Colonic mucosa (tissue), 4 donors: ENCODE measurements around the gene PLSCR1. TPM values are rescaled to one million over a fixed set of nuclear protein-coding genes. Genes with fewer than 3 reads are reported as not detected.
"Not testable (repeated sequence)": the region's sequence is repeated elsewhere in the genome, so short reads cannot be mapped to it uniquely, and the experiment has no call there.

Experiments used
- DNase-seq: peaks from one replicate; pipeline ENCODE4 v3.0.0-alpha.2; 2020
- H3K27ac ChIP-seq: fragments of 200-600 bp; one replicate; pipeline ENCODE4 v1.8.0; 2021
- H3K27me3 ChIP-seq: fragments of 200-600 bp; one replicate; pipeline ENCODE4 v1.8.0; 2021
- H3K36me3 ChIP-seq: fragments of 200-600 bp; one replicate; pipeline ENCODE4 v1.8.0; 2021
- H3K4me1 ChIP-seq: fragments of 200-600 bp; one replicate; pipeline ENCODE4 v1.8.0; 2021; ENCODE audit warnings: mild to moderate bottlenecking
- H3K4me3 ChIP-seq: fragments of 200-600 bp; one replicate; pipeline ENCODE4 v1.8.0; 2021
- H3K9ac ChIP-seq, 2 donors: one replicate each; pipeline ENCODE4 v1.7.0; 2013; ENCODE audit warnings: control low read depth in 2 of 2, low read depth in 2 of 2, low read length in 2 of 2
- H3K9me3 ChIP-seq: fragments of 200-600 bp; one replicate; pipeline ENCODE4 v1.8.0; 2021
- intact Hi-C: fragments of 100-400 bp; cut with DNase I; formaldehyde crosslinking; loops from one replicate; pipeline ENCODE4 v1.14.1; 2022
- total RNA-seq, 2 donors: library from RNA; stranded (reverse); fragmentation: NEBNext Ultra II Directional in 1 of 2; extraction: Animal tissue kit (Norgen Biotek cat#: 25700) in 1 of 2; gene quantifications; one replicate each; pipeline ENCODE4 v1.2.1, GENCODE V29; 2021
- TF ChIP-seq, protein P1 (sequence below): fragments of 200-600 bp; IDR thresholded peaks from one replicate; pipeline ENCODE4 v1.8.0; 2022; ENCODE audit warnings: antibody characterized with exemption, mild to moderate bottlenecking
- donor health status: healthy.
- donor health status: DM: no; HTN: no; CAD: no.
- donor health status: DM: no; HTN: no; CAD: no.

PLSCR1 gene
- total RNA-seq, 2 donors from 2014 or later: 99.0 to 180 TPM

DNA sequence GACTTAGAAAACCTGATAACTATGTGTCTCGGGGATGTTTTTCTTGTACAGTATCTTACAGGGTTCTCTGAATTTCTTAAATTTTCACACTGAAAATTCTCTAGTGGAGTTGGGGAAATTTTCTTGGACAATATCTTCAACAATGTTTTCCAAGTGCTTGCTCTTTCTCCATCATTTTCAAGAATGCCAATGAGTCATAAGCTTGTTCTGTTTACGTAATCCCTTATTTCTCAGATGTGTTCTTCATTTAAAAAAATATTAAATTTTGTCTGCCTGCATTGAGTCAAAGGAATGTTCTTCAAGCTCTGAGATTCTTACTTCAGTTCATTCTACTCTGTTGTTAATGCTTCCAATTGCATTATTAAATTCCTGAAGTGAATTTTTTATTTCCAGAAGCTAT, 53.1 kb downstream of the PLSCR1 start:
- no peak overlapping the region for H3K27ac ChIP-seq
- H3K36me3 ChIP-seq: no peaks in the 10 kb centered on the region
- no peak overlapping the region for H3K4me3 ChIP-seq
- no peaks in the 10 kb centered on the region for H3K9me3 ChIP-seq
- no peaks in the 10 kb centered on the region for H3K4me1 ChIP-seq
- H3K27me3 ChIP-seq: no peaks in the 10 kb centered on the region
- intact Hi-C loops: no loop called here
- no peak for DNase-seq
- H3K9ac ChIP-seq: no peak overlapping the region
- TF ChIP-seq, protein P1, sequence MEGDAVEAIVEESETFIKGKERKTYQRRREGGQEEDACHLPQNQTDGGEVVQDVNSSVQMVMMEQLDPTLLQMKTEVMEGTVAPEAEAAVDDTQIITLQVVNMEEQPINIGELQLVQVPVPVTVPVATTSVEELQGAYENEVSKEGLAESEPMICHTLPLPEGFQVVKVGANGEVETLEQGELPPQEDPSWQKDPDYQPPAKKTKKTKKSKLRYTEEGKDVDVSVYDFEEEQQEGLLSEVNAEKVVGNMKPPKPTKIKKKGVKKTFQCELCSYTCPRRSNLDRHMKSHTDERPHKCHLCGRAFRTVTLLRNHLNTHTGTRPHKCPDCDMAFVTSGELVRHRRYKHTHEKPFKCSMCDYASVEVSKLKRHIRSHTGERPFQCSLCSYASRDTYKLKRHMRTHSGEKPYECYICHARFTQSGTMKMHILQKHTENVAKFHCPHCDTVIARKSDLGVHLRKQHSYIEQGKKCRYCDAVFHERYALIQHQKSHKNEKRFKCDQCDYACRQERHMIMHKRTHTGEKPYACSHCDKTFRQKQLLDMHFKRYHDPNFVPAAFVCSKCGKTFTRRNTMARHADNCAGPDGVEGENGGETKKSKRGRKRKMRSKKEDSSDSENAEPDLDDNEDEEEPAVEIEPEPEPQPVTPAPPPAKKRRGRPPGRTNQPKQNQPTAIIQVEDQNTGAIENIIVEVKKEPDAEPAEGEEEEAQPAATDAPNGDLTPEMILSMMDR: no peak

DNA sequence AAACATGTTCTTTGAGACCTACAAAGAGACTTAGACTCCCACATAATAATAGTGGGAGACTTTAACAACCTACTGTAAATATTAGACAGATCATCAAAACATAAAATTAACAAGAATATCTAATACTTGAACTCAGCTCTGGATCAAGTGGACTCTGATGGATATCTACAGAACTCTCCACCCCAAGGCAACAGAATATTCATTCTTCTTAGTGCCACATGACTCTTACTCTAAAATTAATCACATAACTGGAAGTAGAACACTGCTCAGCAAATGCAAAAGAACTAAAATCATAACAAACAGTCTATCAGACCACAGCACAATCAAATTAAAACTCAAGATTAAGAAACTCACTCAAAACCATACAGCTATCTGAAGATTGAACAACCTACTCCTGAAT, 59.1 kb downstream of the PLSCR1 start:
- Histone ChIP-seq H3K36me3 (no peaks in the 10 kb centered on the region), H3K27ac (no peak overlapping the region), H3K4me1 (no peaks in the 10 kb centered on the region), H3K9ac (no peak overlapping the region), H3K27me3 (no peaks in the 10 kb centered on the region), H3K4me3 (no peak overlapping the region), H3K9me3 (no peaks in the 10 kb centered on the region)
- DNase-seq: no peak
- TF ChIP-seq, protein P1: no peak
- intact Hi-C loops: no loop called here

- intact Hi-C loops: no loop called here
- no peaks in the 10 kb centered on the region for H3K4me1 ChIP-seq
- H3K27ac ChIP-seq: no peak overlapping the region
- H3K36me3 ChIP-seq: no peaks in the 10 kb centered on the region
- H3K9ac ChIP-seq: no peak overlapping the region
- TF ChIP-seq, protein P1: no peak
- H3K9me3 ChIP-seq: no peaks in the 10 kb centered on the region
- no peak overlapping the region for H3K4me3 ChIP-seq
- no peak for DNase-seq
- no peaks in the 10 kb centered on the region for H3K27me3 ChIP-seq
Measured at GRCh38 chr3:146476094-146476740, 68.2 kb downstream of the PLSCR1 start.

DNA sequence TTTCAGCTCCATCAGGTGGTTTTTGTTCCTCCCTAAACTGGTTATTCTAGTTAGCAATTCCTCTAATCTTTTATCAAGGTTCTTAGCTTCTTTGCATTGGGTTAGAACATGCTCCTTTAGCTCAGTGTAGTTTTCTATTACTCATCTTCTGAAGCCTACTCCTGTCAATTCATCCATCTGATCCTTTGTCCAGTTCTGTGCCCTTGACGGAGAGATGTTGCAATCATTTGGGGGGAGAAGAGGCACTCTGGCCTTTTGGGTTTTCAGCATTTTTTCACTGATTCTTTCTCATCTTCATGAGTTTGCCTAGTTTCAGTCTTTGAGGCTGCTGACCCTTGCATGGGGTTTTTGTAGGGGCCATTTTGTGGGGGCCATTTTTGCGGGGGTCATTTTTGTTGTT, 69.4 kb downstream of the PLSCR1 start:
- H3K9ac ChIP-seq, H3K9me3 ChIP-seq, H3K4me3 ChIP-seq, H3K36me3 ChIP-seq, H3K27ac ChIP-seq, H3K27me3 ChIP-seq, DNase-seq, H3K4me1 ChIP-seq, intact Hi-C loops: not testable (repeated sequence)

DNA sequence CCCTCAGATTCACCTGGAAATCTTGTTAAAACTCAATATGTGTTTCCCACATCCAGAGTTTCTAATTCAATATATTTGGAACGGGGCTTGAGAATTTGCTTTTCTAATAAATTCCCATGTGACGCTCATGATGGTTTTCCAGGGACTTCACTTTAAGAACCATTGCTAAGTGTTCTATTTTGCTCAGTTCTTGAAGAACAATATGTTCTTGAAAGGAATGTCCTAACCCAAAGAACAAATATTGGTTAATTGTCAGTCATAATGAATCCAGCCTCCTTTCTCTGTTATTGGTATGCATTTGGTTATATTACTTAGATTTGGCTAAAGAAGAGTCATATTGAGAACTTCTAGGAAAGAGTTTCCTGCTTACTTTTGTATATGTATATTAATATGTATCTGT, 70.7 kb downstream of the PLSCR1 start:
- Histone ChIP-seq H3K4me3 (no peak overlapping the region), H3K27ac (no peak overlapping the region), H3K36me3 (no peaks in the 10 kb centered on the region), H3K9me3 (no peaks in the 10 kb centered on the region), H3K9ac (no peak overlapping the region), H3K27me3 (no peaks in the 10 kb centered on the region), H3K4me1 (no peaks in the 10 kb centered on the region)
- intact Hi-C loops: no loop called here
- TF ChIP-seq, protein P1: no peak
- DNase-seq: no peak

GRCh38 chr3:146472611-146473010, 71.8 kb downstream of the PLSCR1 start:
- intact Hi-C loops: no loop called here
- no peaks in the 10 kb centered on the region for H3K4me1 ChIP-seq

More at GRCh38 chr3:146472611-146473010, 71.8 kb downstream of the PLSCR1 start:
- Histone ChIP-seq H3K36me3 (no peaks in the 10 kb centered on the region), H3K9ac (no peak overlapping the region), H3K27me3 (no peaks in the 10 kb centered on the region), H3K4me3 (no peak overlapping the region), H3K9me3 (no peaks in the 10 kb centered on the region), H3K27ac (no peak overlapping the region)
- DNase-seq: no peak
- TF ChIP-seq, protein P1: no peak
